MM.1S (cell line): ENCODE measurements around the gene AUTS2.

ENCODE experiments used
- DNase-seq: peaks from one replicate; pipeline ENCODE4 v3.0.0-alpha.2; 2015
- H2AFZ ChIP-seq: fragments of 300-600 bp; sonication (generic); 2 replicates; pipeline ENCODE4 v1.6.0; 2016; ENCODE audit warnings: antibody characterized with exemption, low read length
- H3F3A ChIP-seq: fragments of 300-600 bp; sonication (generic); 2 replicates; pipeline ENCODE4 v1.6.1; 2016; ENCODE audit warnings: mild to moderate bottlenecking, antibody characterized with exemption, low read length, moderate library complexity, mixed read lengths; ENCODE audit not compliant: insufficient read depth
- H3K27ac ChIP-seq: fragments of 300-600 bp; sonication (generic); 2 replicates; pipeline ENCODE4 v1.5.1; 2016; ENCODE audit warnings: mild to moderate bottlenecking, low read length
- H3K27me3 ChIP-seq: fragments of 300-600 bp; sonication (generic); replicated peaks from 2 replicates; pipeline ENCODE4 v1.6.0; 2016; ENCODE audit warnings: low read length; ENCODE audit not compliant: insufficient read depth
- H3K36me3 ChIP-seq: fragments of 300-600 bp; sonication (generic); replicated peaks from 2 replicates; pipeline ENCODE4 v1.6.1; 2016; ENCODE audit warnings: mild to moderate bottlenecking, low read length, mixed read lengths; ENCODE audit not compliant: insufficient read depth
- H3K4me1 ChIP-seq: fragments of 300-600 bp; sonication (generic); 2 replicates; pipeline ENCODE4 v1.6.1; 2016; ENCODE audit warnings: low read length, mixed read lengths
- H3K4me2 ChIP-seq: fragments of 300-600 bp; sonication (generic); 2 replicates; pipeline ENCODE4 v1.6.0; 2016; ENCODE audit warnings: low read depth, low read length
- H3K4me3 ChIP-seq: fragments of 300-600 bp; sonication (generic); 2 replicates; pipeline ENCODE4 v1.5.1; 2016; ENCODE audit warnings: low read length, mixed read lengths
- H3K79me2 ChIP-seq: fragments of 300-600 bp; sonication (generic); 2 replicates; pipeline ENCODE4 v1.6.1; 2016; ENCODE audit warnings: mixed run types, low read length, mixed read lengths
- H3K9ac ChIP-seq: fragments of 300-600 bp; sonication (generic); 2 replicates; pipeline ENCODE4 v1.6.1; 2016; ENCODE audit warnings: low read length, mixed read lengths
- H3K9me2 ChIP-seq: fragments of 300-600 bp; sonication (generic); replicated peaks from 2 replicates; pipeline ENCODE4 v1.6.1; 2016; ENCODE audit warnings: mild to moderate bottlenecking, low read length, mixed read lengths; ENCODE audit not compliant: insufficient read depth
- H3K9me3 ChIP-seq: fragments of 300-600 bp; sonication (generic); replicated peaks from 2 replicates; pipeline ENCODE4 v1.6.1; 2016; ENCODE audit warnings: mild to moderate bottlenecking, low read length, mixed read lengths; ENCODE audit not compliant: insufficient read depth
- H4K20me1 ChIP-seq: fragments of 300-600 bp; sonication (generic); 2 replicates; pipeline ENCODE4 v1.6.1; 2016; ENCODE audit warnings: mild to moderate bottlenecking, low read length, moderate library complexity, mixed read lengths; ENCODE audit not compliant: insufficient read depth
- EZH2 ChIP-seq: fragments of 300-600 bp; sonication (generic); optimal IDR thresholded peaks from 2 replicates; pipeline ENCODE3; 2017; ENCODE audit warnings: low read depth, mild to moderate bottlenecking, antibody characterized with exemption, low read length, mixed read lengths
- EZH2phosphoT487 ChIP-seq: fragments of 300-600 bp; sonication (generic); IDR thresholded peaks from 2 replicates; pipeline ENCODE4 v1.6.1; 2018; ENCODE audit warnings: antibody characterized with exemption, low read length
- TF ChIP-seq, protein P1 (sequence below): fragments of 300-600 bp; sonication (generic); IDR thresholded peaks from 2 replicates; pipeline ENCODE4 v1.5.1; 2016; ENCODE audit warnings: antibody characterized with exemption, low read length, mixed read lengths

The AUTS2 gene

DNA sequence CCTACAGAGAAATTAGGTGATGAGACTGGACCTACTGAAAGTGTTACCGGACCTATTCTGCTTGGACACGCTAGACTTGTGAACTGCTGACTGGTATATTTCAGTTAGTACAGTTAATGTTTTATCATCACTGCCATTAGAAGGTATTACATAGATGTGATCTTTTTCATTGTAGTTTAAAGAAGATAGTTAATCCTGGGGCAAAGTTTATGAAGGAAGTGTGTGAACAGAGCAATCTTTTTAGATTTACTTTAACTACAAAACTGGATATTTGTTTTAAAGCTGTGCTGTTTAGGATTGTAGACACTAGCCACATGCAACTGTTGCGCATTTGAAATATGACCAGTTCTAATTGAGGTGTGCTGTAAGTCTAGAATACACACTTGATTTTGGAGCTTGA is 446.7 kb downstream of the AUTS2 start:
- Histone ChIP-seq H3K27me3 (no peaks in the 10 kb centered on the region), H2AFZ (no peak overlapping the region), H4K20me1 (no peaks in the 10 kb centered on the region), H3K79me2 (no peaks in the 10 kb centered on the region), H3K9me3 (no peaks in the 10 kb centered on the region), H3K4me2 (no peak overlapping the region), H3K9ac (no peak overlapping the region), H3K4me1 (peaks cover 7% of the 10 kb centered on the region; the same call in 1 of the 2 replicates), H3K4me3 (no peak overlapping the region), H3K36me3 (no peaks in the 10 kb centered on the region), H3K9me2 (no peaks in the 10 kb centered on the region), H3F3A (no peaks in the 10 kb centered on the region), H3K27ac (no peak overlapping the region)
- TF ChIP-seq EZH2 = no peak
- no peak for TF ChIP-seq EZH2phosphoT487
- TF ChIP-seq, protein P1, sequence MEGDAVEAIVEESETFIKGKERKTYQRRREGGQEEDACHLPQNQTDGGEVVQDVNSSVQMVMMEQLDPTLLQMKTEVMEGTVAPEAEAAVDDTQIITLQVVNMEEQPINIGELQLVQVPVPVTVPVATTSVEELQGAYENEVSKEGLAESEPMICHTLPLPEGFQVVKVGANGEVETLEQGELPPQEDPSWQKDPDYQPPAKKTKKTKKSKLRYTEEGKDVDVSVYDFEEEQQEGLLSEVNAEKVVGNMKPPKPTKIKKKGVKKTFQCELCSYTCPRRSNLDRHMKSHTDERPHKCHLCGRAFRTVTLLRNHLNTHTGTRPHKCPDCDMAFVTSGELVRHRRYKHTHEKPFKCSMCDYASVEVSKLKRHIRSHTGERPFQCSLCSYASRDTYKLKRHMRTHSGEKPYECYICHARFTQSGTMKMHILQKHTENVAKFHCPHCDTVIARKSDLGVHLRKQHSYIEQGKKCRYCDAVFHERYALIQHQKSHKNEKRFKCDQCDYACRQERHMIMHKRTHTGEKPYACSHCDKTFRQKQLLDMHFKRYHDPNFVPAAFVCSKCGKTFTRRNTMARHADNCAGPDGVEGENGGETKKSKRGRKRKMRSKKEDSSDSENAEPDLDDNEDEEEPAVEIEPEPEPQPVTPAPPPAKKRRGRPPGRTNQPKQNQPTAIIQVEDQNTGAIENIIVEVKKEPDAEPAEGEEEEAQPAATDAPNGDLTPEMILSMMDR = no peak
- DNase-seq = no peak

DNA sequence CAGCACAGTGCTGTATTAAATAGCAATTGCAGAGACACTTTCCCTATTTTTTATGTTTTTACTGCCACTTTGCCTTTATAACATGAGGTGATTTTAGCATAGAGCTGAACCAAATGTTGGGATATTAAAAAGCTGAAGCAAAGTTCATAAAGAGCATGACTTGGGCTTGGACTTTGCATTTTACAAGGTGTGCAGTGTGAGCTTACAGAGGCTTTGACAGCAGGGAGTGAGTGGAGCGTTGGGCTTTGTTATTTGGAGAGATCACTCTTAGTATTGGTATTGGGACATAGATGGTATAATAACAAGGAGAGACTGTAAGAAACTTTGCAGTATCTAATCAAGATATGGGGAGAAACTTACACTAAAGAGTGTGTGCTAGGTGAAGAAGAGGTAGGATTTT is 449.1 kb downstream of the AUTS2 start:
- DNase-seq = no peak
- Histone ChIP-seq H3K9me3 (no peaks in the 10 kb centered on the region), H3K4me2 (no peak overlapping the region), H3K9ac (no peak overlapping the region), H4K20me1 (no peaks in the 10 kb centered on the region), H3K4me1 (peaks cover 7% of the 10 kb centered on the region; the same call in 1 of the 2 replicates), H3K79me2 (no peaks in the 10 kb centered on the region), H3K36me3 (no peaks in the 10 kb centered on the region), H3K27me3 (no peaks in the 10 kb centered on the region), H3F3A (no peaks in the 10 kb centered on the region), H3K27ac (no peak overlapping the region), H2AFZ (no peak overlapping the region), H3K4me3 (no peak overlapping the region), H3K9me2 (no peaks in the 10 kb centered on the region)
- TF ChIP-seq EZH2phosphoT487 (no peak), EZH2 (no peak)
- TF ChIP-seq, protein P1 = no peak

DNA sequence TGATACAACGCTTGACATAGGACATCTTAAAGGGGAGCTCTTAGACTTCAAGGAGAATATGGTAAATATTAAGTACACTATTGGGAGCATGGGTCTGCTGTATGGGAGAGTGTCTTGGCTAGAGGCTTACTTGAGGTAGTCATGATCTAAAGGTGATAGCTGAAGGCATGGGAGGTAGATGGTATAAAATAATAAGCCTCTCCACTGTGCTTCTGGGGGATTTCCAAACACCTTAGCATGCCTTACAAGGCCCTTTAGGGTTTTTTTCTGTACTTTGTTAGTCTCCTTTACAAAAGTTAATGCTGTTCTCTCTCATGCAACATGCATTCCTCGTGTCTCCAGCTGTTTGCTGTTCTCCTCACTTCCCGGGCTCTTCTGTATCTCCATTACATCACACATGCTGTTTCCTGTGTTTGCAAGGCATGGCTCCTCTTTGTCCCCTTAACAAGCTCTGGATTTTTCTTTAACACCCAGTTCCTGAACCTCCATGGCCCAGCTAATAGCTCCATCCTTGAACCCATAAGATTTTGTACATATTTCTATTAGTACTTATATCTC is 449.7 kb downstream of the AUTS2 start:
- no peaks in the 10 kb centered on the region for H3K79me2 ChIP-seq
- DNase-seq = no peak
- 0 out of 2 replicates have a peak, but pooled peaks cover 2% of the 10 kb centered on the region for H3K4me1 ChIP-seq
- no peaks in the 10 kb centered on the region for H4K20me1 ChIP-seq
- no peaks in the 10 kb centered on the region for H3K9me3 ChIP-seq
- H3K36me3 ChIP-seq = no peaks in the 10 kb centered on the region
- H3K4me2 ChIP-seq = no peak overlapping the region
- no peaks in the 10 kb centered on the region for H3K27me3 ChIP-seq
- H3K4me3 ChIP-seq = no peak overlapping the region
- no peaks in the 10 kb centered on the region for H3K9me2 ChIP-seq
- TF ChIP-seq EZH2 = no peak
- TF ChIP-seq, protein P1 = no peak
- TF ChIP-seq EZH2phosphoT487 = no peak
- no peaks in the 10 kb centered on the region for H3F3A ChIP-seq
- no peak overlapping the region for H3K27ac ChIP-seq
- H2AFZ ChIP-seq = no peak overlapping the region
- H3K9ac ChIP-seq = no peak overlapping the region
